HepG2 (cell line): Measurements from ENCODE around the gene FGL2. TPM values are rescaled to one million over a fixed set of nuclear protein-coding genes. Genes with fewer than 3 reads are reported as not detected.

Experiments used
- CBX5 ChIP-seq: sonication (generic); formaldehyde crosslinking; IDR thresholded peaks from 2 replicates; pipeline ENCODE4 v1.4.0; 2020; ENCODE audit warnings: missing genetic modification reagents, borderline replicate concordance
- CREM ChIP-seq, 2 experiments: sonication (generic) in 1 of 2; formaldehyde crosslinking in 1 of 2; IDR thresholded peaks; 2 replicates each; pipeline versions ENCODE4 v1.4.0 to v1.6.1; 2016 to 2020; ENCODE audit warnings: antibody characterized with exemption in 1 of 2, mild to moderate bottlenecking in 1 of 2, missing genetic modification reagents in 1 of 2
- ETV5 ChIP-seq: IDR thresholded peaks from 2 replicates; pipeline ENCODE4 v1.6.1; 2018; ENCODE audit warnings: missing biosample characterization, missing genetic modification reagents, inconsistent platforms, borderline replicate concordance
- HNRNPK ChIP-seq: fragments of 200-400 bp; formaldehyde crosslinking; IDR thresholded peaks from 2 replicates; pipeline ENCODE4 v1.6.1; 2018; ENCODE audit warnings: low read length, low read depth, moderate library complexity, mild to moderate bottlenecking; ENCODE audit not compliant: poor library complexity, severe bottlenecking
- HOXA7 ChIP-seq: sonication (generic); formaldehyde crosslinking; IDR thresholded peaks from 2 replicates; pipeline ENCODE4 v1.8.1; 2022; ENCODE audit warnings: mild to moderate bottlenecking, missing genetic modification reagents, moderate library complexity
- HOXA9 ChIP-seq: sonication (generic); formaldehyde crosslinking; IDR thresholded peaks from 2 replicates; pipeline ENCODE4 v1.8.1; 2022; ENCODE audit warnings: missing genetic modification reagents, mild to moderate bottlenecking, moderate library complexity, borderline replicate concordance
- IRF2 ChIP-seq: IDR thresholded peaks from 2 replicates; pipeline ENCODE4 v1.6.1; 2018; ENCODE audit warnings: missing genetic modification reagents, missing compliant biosample characterization
- REST ChIP-seq, 2 experiments: IDR thresholded peaks; 2 replicates each; pipeline ENCODE4 v1.6.1; 2011 to 2012; ENCODE audit warnings: low read length in 2 of 2, borderline replicate concordance in 1 of 2, low read depth in 1 of 2, mild to moderate bottlenecking in 1 of 2, moderate library complexity in 1 of 2
- ZBED4 ChIP-seq: sonication (generic); formaldehyde crosslinking; IDR thresholded peaks from 2 replicates; pipeline ENCODE4 v1.4.0; 2020; ENCODE audit warnings: missing genetic modification reagents, borderline replicate concordance
- ZBTB7B ChIP-seq: sonication (generic); formaldehyde crosslinking; IDR thresholded peaks from 2 replicates; pipeline ENCODE4 v1.4.0; 2020; ENCODE audit warnings: missing genetic modification reagents
- ZFY ChIP-seq: sonication (generic); formaldehyde crosslinking; IDR thresholded peaks from 2 replicates; pipeline ENCODE4 v1.4.0; 2020; ENCODE audit warnings: missing genetic modification reagents
- ZNF235 ChIP-seq: sonication (generic); formaldehyde crosslinking; IDR thresholded peaks from 2 replicates; pipeline ENCODE4 v1.8.1; 2023; ENCODE audit warnings: mild to moderate bottlenecking, missing genetic modification reagents, borderline replicate concordance
- ZNF558 ChIP-seq: sonication (generic); formaldehyde crosslinking; IDR thresholded peaks from 2 replicates; pipeline ENCODE4 v1.9.0; 2022; ENCODE audit warnings: mild to moderate bottlenecking, missing genetic modification reagents, borderline replicate concordance
- polyA plus RNA-seq, 8 experiments: library from polyadenylated mRNA; depleted of rRNA in 3 of 8; stranded (reverse) in 7 of 8; unstranded in 1 of 8; fragments of >200 nt; fragmentation: Illumina TruSeq in 4 of 8; extraction: Trizol in 4 of 8; gene quantifications; 2 replicates each; pipeline versions ENCODE4 v1.2.1 to v1.2.3, GENCODE V29; 2011 to 2016; ENCODE audit warnings: low read depth in 4 of 8, missing spikeins in 1 of 8, mixed read lengths in 1 of 8; ENCODE audit not compliant: insufficient read depth in 1 of 8
- total RNA-seq, 5 experiments: library from RNA; depleted of rRNA; stranded (reverse); fragments of >200 nt; fragmentation: Illumina TruSeq; extraction: Trizol; gene quantifications; 2 replicates each; pipeline ENCODE4 v1.2.3, GENCODE V29; 2016; ENCODE audit warnings: low read depth in 1 of 5
- TF ChIP-seq, protein P1 (sequence below): sonication (generic); formaldehyde crosslinking; IDR thresholded peaks from 2 replicates; pipeline ENCODE4 v1.8.0; 2022; ENCODE audit warnings: missing genetic modification reagents, mild to moderate bottlenecking, inconsistent platforms, borderline replicate concordance

FGL2 gene
- total and polyA plus RNA-seq, 2 of the 13 experiments (the other 11 are each of a cell fraction or from before 2014, with no cell fraction given): 0.04 to 0.15 TPM

- TF ChIP-seq HNRNPK: no peak
- TF ChIP-seq ETV5 (CRISPR knock-in tag): peak; percentile 48; the same call in 1 of the 2 replicates
- TF ChIP-seq ZBTB7B (CRISPR knock-in tag): 0 out of 2 replicates have a peak, but pooled peaks have one; percentile 51
- no peak for TF ChIP-seq ZBED4 (CRISPR knock-in tag)
- TF ChIP-seq, protein P1, sequence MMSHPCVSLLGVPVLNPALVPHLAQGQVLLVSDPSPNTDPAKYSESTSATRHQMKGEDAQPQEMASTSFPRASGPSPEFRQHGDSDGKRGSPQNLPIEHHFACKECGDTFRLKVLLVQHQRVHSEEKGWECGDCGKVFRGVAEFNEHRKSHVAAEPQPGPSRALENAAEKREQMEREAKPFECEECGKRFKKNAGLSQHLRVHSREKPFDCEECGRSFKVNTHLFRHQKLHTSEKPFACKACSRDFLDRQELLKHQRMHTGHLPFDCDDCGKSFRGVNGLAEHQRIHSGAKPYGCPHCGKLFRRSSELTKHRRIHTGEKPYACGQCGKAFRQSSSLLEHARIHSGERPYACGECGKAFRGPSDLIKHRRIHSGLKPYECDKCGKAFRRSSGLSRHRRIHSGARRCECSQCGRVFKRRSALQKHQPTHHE (CRISPR knock-in tag): no peak
- TF ChIP-seq ZNF235 (CRISPR knock-in tag): no peak
- no peak for TF ChIP-seq ZNF558 (CRISPR knock-in tag)
- TF ChIP-seq CBX5 (CRISPR knock-in tag): peak; percentile 73; the same call in 1 of the 2 replicates
- TF ChIP-seq HOXA9 (CRISPR knock-in tag): no peak
- TF ChIP-seq IRF2 (CRISPR knock-in tag): peak; percentile 68; the same call in 1 of the 2 replicates
- no peak for TF ChIP-seq HOXA7
- peak; percentile 44; the same call in 1 of the 2 replicates for TF ChIP-seq ZFY (CRISPR knock-in tag)
- peak; percentile 41; the same call in 1 of the 2 replicates for TF ChIP-seq CREM (IDR thresholded peaks at IDR 0.05)
- TF ChIP-seq CREM (CRISPR knock-in tag; IDR thresholded peaks at IDR 0.05): no peak
- TF ChIP-seq REST (IDR thresholded peaks at IDR 0.05; ENCODE audit: borderline replicate concordance in 1 of 2, low read depth in 1 of 2, low read length in 2 of 2): 0 out of 4 replicates have a peak, but pooled peaks of 1 of the 2 experiments have one; percentile 13
These were observed 45.6 kb upstream of the FGL2 start (continued) for GRCh38 chr7:77245015-77245755.
